Measurements from ENCODE around the gene NT5C.
"Not testable (repeated sequence)": the region's sequence is repeated elsewhere in the genome, so short reads cannot be mapped to it uniquely, and the experiment has no call there.

Gene NT5C

DNA sequence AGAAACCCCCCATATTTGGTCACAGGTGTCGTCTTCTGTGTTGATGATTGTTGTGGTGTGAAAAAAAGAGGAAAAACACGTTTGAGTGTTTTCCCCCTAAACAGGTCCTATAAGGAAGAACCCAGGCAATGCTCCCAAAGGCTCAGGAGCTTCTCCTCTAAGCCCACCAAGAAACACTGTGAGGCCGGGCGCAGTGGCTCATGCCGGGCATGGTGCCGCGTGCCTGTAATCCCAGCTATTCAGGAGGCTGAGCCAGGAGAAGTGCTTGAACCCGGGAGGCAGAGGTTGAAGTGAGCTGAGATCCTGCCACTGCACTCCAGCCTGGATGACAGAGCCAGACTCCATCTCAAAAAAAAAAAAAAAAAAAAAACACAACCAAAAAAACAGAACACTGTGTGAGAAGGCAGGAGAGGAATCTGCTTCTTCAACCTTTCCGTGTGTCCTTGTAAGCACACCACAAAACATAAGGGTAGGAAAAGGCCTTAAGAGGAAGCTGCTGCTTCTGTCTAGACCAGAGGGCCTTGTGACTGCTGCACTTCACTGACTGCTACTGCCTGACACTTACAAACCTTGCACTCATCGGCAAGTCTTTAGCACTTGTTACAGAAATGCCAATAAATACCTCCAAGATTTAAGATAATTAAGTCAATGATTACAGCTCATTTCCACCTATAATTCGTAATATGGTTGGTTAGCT lies 13.4 kb upstream of the NT5C start:
- no peak for DNase-seq (ENCODE audit: low read depth in 2 of 2)

- no peak for DNase-seq (ENCODE audit: low read depth in 2 of 2)
These were observed 10.9 kb upstream of the NT5C start for GRCh38 chr17:75142236-75142971.

DNA sequence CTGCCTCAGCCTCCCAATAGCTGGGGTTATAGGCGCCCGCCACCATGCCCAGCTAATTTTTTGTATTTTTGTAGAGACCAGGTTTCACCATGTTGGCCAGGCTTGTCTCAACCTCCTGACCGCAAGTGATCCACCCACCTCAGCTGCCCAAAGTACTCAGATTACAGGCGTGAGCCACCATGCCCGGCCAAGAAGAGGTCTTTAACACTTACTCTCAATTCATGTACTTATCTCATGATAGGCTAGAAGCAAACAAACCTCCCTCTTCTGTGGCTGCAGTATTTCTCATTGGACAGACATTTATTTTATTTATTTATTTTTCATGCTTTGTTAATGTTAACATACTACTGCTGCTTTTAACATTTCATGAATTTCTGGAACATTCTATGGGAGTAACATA lies 7.0 kb upstream of the NT5C start:
- DNase-seq (ENCODE audit: low read depth in 2 of 2): no peak

- not testable (repeated sequence) for DNase-seq (ENCODE audit: low read depth in 2 of 2)
These were observed 6.2 kb upstream of the NT5C start for GRCh38 chr17:75137762-75138161.

- DNase-seq (ENCODE audit: low read depth in 2 of 2): no peak
These were observed 4.4 kb upstream of the NT5C start for GRCh38 chr17:75135946-75136345.

DNA sequence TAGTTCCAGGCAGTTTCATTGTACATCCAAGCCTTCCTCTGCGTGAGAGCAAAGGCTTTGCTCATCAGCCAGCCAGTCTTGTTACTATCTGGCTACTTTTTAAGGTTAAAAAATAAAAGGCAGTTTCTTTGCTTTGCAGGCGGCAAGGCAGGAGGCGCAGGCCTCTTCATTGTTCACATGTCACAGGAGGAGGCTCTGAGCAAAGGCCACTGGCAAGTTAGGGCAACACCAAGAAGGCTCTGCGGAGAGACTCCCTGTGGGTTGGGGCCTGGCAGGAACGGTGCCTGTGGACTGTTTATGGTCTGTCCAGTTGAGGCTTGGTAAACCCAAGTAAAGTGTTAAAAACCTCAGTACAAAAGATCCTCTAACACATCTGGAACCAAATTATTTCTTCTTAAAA lies 3.9 kb upstream of the NT5C start:
- no peak for DNase-seq (ENCODE audit: low read depth in 2 of 2)

- not testable (repeated sequence) for DNase-seq (ENCODE audit: low read depth in 2 of 2)
These were observed 2.2 kb upstream of the NT5C start for GRCh38 chr17:75133607-75134347.

GRCh38 chr17:75133001-75133400 lies 1.5 kb upstream of the NT5C start:
- no peak for DNase-seq (ENCODE audit: low read depth in 2 of 2)

DNA sequence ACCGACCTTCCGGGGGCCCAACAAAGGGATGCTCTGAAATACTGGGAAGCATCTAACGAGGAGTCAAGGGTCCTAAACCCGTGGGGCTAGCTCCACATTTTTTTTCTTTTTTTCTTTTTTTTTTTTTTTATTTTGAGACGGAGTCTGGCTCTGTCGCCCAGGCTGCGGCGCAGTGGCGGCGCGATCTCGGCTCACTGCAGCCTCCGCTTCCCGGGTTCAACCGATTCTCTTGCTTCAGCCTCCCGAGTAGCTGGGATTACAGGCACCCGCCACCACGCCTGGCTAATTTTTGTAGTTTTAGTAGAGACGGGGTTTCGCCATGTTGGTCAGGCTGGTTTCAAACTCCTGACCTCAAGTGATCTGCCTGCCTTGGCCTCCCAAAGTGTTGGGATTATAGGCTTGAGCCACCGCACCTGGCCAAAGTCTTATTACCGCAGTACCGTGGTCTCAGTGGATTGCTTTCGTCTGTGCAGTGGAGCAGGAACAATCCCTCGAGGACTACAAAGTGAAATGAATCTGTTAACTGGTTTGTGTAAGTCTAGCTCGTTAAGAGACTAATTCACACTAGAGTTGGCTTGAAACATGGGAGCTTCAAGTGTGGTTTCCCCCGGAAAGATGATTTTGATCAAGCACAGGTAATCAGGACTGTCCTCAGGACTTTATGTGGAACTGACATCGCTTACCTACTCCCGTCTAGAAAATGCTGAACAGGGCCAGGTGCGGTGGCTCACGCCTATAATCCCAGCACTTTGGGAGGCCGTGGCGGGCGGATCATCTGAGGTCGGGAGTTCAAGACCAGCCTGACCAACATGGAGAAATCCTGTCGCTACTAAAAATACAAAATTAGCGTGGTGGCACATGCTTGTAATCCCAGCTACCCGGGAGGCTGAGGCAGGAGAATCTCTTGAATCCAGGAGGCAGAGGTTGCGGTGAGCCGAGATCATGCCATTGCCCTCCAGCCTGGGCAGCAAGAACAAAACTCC lies 767 bp upstream of the NT5C start:
- DNase-seq (ENCODE audit: low read depth in 2 of 2): not testable (repeated sequence)

DNA sequence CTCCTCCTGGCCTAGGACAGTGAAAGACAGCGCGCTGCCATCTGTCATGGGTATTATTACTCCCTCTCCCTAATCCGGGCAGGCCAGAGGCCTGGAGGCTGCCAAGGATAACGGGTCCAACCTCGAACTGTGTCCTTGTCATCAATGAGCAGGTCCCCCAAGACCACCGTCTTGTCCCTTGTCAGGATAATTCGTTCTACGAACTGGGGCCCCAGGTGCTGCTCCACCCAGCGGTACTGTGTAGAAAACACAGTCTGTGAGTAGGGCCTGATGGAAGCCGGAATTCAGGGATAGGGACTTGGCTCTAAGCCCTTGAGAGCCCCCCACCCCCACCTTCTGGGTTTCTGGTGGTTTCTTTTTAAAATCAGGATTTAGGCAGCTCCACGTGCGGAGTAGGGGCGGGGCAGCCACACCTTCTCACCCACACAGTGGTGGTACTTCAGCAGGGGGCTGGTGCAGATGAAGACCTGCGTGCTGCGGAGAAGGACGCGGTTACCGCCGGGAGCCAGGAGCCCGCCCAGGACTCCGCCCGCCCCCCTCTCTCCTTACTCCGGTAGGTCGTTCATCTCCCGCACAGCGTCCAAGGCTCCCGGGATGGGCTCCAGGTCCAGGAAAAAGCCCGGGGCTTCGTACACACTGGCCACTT lies 787 bp downstream of the NT5C start:
- peak in 1 of 2 donors; percentile 31 for DNase-seq (ENCODE audit: low read depth in 2 of 2)

DNA sequence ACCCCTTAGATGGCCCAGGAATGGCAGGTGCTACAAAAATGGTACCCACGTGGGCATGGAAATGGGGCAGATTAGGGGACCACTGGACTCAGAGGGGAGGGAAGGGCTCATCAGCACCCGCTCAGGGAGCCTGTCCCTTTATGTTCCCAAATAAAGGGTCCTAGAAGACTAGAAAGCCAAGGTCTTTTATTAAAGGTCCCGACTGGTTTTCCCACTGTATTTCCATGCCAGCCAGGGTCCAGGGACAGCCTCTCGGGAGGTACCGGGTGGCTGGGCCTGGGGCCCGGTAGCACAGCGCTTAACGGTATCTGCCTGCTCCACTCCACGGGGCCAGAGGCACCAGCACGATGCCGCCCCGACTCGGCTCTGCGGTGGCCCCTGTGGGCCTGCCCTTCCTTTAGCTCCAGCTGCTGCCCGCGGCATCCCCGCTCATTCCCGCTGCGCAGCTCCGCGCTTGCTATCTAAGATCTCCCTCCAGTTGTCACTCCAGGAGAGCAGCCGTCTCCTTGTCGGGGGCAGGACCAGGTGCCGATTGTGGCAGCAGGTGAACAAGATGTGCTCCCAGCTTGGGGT lies 1.4 kb downstream of the NT5C start:
- DNase-seq (ENCODE audit: low read depth in 2 of 2): no peak

GRCh38 chr17:75129576-75129975 lies 2.0 kb downstream of the NT5C start:
- DNase-seq (ENCODE audit: low read depth in 2 of 2): no peak

GRCh38 chr17:75128694-75129505 lies 2.6 kb downstream of the NT5C start:
- DNase-seq (ENCODE audit: low read depth in 2 of 2): no peak

DNA sequence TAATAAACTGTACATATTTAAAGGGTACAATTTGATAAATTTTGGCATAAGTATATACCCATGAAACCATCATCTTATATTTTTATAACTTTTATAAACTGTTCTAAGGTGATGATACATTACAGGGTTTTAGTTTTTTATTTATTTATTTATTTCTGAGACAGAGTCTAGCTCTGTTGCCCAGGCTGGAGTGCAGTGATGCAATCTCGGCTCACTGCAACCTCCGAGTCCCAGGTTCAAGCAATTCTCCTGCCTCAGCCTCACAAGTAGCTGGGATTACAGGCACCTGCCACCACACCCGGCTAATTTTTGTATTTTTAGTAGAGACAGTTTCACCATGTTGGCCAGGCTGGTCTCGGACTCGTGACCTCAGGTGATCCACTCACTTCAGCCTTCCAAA lies 3.6 kb downstream of the NT5C start:
- not testable (repeated sequence) for DNase-seq (ENCODE audit: low read depth in 2 of 2)

DNA sequence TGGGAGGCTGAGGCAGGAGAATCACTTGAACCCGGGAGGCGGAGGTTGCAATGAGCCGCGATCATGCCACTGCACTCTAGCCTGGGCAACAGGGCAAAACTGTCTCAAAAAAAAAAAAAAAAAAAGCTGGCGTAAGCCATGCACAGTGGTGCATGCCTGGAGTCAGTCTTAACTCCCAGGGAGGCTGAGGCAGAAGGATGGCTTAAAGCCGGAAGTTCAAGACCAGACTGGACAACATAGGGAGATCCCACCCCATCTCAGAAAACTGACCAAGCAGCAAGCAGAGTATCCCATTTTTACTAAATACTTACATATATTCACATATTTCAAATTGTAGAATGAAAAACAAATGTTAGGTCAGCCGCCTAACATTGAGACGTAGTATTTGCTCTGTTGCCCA lies 4.6 kb downstream of the NT5C start:
- DNase-seq (ENCODE audit: low read depth in 2 of 2): no peak

GRCh38 chr17:75125984-75126383 lies 5.6 kb downstream of the NT5C start:
- no peak for DNase-seq (ENCODE audit: low read depth in 2 of 2)

GRCh38 chr17:75124819-75125162 lies 6.8 kb downstream of the NT5C start:
- DNase-seq (ENCODE audit: low read depth in 2 of 2): no peak

DNA sequence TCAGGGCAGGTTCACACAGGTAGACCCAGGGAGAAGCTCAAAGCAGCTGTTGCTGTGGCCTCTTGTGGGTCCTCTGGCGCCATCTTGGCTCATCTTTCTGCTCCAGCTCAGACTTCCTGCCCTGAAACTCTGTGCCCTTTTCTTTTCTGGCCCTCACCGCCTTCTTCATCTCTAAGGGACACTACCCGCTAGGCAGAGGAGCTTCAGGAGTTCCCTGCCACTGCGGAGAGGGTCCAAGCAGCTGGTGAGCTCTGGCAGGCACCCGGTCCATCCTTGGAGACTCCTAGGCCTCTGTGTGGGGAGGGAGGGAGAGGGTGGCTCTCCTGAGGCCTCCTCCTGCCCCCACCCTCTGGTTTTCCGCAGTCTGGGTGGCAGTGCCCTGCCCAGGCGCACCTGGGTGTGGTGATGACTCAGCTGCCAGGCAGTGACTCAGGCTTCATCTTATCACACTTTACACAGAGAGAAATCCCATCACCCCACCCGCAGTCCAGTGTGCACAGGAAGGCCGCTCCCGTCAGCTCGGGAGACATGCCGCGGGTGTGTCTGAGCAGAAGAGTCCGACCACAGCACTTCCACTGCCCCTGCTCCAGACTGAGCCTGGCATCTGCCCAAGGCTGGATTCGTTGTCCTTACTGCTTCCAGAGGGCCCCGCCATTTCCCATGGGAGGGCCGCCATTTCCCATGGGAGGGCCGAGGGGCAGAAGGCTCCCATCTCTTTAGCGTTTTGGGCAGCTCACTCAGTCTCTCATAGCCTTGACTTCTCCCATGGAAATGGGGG lies 7.3 kb downstream of the NT5C start:
- peak; percentile 49 to 53 for DNase-seq (ENCODE audit: low read depth in 2 of 2)

- no peak for DNase-seq (ENCODE audit: low read depth in 2 of 2)
These were observed 13.2 kb downstream of the NT5C start for GRCh38 chr17:75118307-75118706.

Data from activated CD8-positive, alpha-beta memory T cell treated with anti-CD3 and anti-CD28 coated beads for 4 hours (primary cell).